DMS 273 treated with DMSO at 0.1 percent for 48 hours (cell line): ENCODE results near the gene NAALADL2.

Experiments
- DNase-seq: peaks from one replicate; lab custom pipeline; 2025; lab: John Stamatoyannopoulos, UW

The NAALADL2 gene

DNA sequence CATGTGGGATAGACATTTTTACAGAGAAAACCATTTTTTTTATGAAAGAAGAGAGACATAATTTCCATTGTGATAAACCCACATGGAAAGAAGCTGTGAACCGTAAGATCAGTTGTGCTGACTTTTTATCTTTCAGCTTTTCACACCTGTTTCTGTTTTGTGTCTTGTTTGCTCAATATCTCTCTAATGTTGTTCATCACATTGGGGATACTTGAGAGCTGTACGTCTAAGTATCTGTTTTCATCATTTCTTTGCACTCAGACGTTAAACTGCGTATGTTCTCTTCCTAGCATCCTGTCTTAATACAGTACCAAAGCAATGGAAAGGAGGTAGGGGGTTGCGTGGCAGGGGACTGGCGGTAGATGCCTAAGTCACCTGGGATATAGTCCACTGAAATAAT, 449.0 kb downstream of the NAALADL2 start:
- no peak for DNase-seq

DNA sequence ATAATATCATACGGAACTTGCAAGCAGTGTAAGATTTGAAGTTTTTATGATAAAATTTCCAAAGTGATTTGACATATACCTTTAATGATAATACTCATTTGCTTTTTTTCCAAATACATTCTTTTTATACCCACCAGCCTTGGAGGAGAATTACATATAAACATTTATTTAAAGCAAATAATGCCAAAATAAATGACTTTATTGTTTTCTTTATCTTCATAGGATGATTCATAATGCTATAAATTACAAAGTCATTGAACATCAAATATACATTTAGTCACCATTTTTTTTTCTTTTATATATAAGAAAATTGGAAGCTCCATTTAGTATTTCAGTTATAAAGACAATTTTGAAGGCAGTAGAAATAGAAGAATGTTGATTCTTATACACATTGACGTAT, 450.9 kb downstream of the NAALADL2 start:
- no peak for DNase-seq

DNA sequence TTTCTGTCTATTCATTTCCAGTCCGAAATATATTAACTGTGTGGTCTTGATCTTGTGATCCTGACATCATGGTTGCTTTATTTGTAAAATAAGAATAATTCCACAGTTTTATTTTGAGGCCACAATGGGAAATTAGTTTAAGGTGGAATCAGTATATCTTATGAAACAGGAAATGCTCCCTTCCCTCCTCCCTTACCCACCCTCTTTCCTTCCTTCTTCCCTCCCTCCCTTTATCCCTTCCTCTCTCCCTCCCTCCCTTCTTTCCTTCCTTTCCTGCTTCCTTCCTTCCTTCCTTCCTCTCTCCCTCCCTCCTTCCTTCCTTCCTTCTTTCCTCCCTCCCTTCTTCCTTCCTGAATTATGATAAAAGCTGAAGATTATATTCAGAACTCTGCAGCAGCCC, 452.3 kb downstream of the NAALADL2 start:
- DNase-seq = no peak

DNA sequence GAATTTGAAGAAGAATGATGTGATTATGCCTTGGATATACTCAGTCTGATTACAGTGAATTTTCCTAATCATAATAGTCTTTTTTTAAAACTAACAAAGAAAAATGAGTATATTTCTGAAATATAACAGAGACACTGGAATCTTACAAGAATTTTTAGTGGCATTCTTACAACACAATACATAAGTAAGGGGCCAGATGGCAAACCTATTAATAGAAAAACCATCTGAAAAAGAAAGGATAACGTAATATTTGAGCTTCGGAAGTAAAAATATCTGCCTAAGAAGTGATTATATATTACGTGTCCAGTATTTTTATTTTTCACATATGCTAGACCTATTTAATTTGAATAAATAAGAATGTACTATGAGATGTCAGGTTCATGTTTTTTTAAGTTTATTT, 452.8 kb downstream of the NAALADL2 start:
- no peak for DNase-seq

DNA sequence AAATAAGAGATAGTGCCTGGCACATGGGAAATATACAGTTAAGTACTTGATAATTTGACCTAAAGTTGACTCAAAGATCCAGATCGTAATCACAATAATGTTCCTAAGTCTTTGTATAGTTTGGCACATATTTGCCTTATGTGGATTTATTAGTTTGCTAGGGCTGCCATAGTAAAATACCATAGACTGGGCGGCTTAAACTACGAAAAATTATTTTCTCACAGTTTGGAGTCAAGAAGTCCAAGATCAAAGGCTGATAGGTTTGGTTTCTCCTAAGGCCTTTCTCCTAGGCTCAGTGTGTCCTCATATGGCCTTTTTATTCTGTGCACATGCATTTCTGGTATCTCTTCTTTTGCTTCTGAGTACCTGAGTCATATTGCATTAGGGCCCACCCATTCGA, 453.7 kb downstream of the NAALADL2 start:
- no peak for DNase-seq

DNA sequence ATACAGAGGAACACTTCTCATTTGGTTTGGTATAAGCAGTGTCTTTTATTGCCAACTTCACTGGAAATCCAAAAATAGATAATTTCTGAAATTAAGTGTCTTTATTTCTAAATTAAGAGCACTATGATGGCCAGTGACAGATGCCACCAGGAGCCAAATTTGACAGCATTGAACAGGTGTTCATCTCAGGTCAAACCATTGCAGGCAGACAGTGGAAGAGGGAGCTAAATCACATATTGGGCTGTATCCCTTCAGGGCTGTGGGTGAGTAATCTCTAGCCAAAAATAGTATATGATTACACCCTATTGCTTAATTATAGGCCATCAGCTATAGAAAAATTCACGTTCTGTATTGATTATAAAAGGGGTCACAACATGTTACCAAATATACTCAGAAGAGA, 457.7 kb downstream of the NAALADL2 start:
- no peak for DNase-seq

DNA sequence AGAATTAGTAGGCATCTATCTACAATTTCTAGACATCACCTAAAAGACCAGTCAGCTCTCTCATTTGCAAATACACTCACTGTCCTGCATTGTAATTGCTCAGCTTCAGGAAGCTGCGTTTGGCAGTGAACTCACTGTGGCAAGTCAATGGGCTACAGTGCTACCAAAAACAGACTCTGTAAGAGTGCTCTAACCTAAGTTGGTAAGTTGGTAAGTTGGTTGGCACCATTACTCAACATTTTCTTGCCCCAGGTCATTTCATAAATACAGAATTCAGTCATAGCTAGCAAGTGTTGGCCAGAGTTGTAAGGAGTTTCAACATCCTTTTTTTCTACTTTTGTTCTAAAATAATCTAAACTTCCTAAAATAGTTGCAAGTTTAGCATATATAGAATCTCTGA, 466.3 kb downstream of the NAALADL2 start:
- no peak for DNase-seq

DNA sequence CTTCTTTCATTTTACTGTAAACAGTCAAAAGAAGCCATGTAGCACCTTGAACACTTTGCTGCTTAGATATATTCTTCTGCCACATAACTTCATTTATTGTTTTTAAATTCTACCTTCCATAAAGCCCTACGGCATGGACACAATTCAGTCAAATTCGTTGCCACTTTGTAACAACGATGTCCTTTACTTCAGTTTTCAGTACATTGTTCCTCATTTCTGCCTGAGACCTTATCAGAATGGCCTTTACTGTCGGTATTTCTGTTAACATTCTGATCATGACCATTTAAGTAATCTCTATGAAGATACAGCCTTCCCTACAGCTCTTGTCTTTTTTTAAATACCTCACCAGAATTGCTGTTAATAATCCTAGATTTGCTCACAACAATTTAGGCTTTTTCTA, 466.9 kb downstream of the NAALADL2 start:
- no peak for DNase-seq

DNA sequence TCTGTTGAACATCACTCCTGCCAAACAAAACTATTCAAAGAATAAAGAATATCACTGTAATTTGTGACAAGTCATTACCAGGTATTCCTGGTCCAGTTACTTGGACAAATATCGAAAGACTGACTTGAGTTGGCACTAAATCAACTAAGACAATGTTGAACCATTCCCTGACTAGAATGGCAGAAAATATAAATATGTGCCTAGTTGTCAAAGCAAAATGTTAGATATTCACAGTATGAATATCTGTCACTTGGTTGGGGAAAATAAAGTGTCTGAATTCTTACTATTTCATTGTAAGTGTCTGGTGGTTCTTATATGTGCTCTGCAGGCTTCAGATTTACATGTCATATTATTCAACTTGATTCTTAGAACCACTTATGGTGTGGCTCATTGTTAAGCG, 470.2 kb downstream of the NAALADL2 start:
- DNase-seq = no peak

DNA sequence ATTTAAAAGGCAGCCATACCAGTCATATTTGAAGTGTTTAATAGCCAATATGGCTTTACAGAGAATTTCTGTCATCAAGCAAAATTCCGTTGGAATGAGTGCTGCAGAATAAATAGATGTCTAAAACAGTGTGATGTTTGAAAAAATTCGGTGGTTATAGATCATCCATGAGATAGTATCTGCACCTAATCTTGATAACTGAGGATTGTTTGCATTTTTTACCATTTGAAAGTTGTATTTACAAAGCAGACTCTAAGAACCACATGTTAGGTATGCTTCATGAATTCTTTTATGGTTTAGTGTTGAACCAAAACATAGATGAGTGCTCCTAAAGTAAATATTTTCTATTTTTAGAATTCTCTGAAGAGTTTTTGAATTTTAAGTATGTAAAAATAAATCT, 476.1 kb downstream of the NAALADL2 start:
- DNase-seq = no peak

DNA sequence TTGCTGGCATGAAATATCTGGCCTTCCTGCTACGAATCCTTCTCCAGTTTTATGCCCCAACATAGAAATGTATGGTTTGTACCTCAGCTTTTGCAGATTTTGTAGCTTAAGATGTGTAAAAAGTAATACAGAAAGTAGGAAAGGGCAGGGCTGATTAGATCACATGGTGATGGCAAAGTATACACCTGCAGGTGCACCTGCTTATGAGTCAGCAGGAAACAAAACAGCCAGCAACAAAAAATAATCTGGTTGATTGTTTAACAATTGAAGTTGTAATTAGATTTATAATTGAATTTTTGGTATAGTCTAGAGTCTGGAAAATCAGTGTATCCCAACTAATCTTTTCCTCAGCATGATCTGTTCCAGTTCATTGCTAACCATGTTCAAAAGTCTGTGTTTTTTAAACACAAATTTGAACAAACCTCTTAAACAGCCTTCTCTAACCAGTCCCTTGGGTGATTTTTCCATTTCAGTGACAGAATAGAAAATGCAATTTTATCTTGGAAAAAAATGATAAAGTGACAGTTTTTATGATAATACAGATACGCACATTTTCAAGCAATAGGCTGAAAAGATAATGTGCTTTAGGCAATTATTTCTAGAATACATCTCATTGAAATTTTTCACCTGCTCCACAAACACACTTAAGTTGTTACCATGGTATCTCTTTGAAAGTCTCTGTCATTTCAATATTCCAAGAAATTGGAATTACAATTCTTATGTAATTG, 477.4 kb downstream of the NAALADL2 start:
- DNase-seq = no peak

DNA sequence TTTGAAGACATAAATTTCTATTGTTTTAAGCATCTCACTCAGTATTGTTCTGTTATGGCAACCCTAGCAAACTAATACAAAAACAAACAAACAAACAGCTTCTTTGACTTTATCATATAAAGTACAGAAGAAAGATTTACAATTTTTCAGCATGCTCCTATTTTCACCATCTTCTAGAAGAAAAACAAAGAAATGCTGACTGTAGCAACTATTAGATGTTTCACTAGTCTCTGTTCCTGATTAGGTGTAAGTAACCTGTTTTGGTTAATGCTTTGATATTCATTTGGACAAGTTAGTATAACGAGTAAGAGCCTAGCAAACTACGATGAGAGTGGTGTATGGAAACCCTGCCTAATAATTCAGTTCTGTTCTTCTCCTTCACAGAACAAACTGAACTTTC, 478.5 kb downstream of the NAALADL2 start:
- no peak for DNase-seq

DNA sequence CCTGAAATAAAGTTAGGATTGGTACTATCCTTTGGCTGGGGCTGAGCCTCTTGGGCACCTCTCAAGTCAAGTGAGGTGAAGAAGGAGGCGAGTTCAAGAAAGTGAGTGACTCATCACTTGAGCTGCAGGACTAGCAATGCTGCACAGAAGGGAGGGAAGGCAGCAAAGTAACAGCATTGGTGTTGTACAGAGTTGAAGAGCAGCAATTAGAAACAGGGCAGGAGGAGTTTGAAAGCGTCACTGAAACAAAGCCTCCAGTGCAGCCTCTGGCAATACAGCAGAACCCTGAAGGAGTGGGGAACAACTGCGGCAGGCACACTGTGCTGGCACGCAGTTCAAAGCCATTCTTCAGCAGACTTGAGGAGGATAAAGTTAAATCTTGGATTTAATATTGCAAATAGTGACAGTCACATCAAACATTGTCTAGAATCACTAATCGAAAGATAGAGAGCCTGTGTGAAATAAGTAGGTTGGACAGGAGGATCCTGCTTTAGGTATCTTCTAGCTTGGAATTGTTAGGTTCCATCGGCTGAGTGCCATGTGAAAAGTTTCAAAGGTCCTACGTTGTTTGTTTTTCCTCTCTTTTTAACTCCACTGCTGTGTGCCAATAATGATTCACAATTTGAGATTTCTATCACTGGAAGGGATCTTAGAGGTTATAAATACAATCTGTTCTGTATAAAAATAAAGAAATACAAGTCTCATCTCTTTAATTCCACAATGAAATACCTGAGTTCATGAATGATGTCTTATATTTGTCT, 479.8 kb downstream of the NAALADL2 start:
- DNase-seq = no peak

DNA sequence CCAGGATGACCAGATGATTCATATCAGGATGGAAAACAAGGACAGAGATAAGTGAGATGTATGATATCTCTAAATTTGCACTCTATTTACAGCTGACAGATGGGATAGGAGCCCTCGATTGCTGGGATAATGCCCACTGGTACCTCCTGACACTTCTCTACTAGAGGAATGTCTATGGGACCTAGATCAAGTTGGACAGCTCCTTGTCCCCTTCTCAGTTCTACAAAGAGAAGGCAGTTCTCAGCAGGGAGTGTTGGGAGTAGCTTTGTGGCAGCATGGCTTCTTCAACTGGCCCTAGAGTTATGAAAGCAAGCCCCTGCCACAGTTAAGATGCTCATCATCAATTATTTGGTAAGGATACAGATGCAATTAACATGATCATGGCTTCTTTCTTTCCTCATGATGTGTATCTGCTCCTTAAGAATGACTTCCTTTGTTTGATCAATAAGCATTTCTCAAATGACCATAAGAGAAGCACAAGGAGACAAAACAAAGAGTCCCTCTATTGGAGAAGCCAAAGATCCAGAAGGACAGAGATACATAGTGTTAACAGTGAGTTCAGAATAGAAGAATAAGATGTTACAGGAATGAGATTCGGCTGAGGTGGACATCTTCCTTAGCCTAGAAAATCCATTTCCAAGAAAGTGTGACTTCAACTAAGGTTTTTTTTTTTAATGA, 481.3 kb downstream of the NAALADL2 start:
- DNase-seq = no peak

DNA sequence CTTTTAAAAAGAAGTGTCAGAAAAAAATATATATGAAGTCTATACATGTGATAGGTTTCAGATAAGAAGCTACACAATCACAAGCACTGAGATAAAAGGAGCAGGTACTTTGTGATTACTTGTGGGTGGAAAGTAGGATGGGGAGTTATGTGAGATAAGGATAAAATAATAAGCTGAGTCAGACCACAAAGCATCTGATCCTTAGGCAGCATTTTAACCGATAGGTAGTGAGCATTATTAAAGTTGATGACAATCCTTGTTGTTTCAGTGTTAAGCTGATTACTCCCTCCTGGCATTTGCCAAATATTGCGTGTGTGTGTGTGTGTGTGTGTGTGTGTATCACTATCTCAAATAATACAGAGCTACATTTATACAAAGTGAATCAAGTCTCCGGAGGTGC, 483.1 kb downstream of the NAALADL2 start:
- DNase-seq = no peak

DNA sequence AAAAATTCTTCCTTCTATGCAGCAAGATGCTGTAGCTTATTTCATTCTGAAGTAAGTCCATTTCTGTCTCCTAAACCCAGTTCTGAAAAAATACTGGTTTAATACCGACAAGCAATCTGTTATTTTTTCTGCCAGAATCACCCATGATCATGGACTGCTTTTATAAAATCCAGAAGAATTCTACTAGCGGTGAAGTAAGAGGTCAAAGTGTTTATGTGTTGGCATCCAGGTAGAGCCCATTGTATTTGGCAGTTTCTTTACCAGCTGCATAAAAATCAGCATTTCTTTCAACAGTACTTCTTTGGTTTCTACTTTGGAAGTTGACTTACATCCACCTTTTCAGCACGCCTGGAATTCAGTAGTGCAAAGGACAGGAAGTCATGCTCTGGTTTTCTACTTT, 484.8 kb downstream of the NAALADL2 start:
- DNase-seq = no peak

DNA sequence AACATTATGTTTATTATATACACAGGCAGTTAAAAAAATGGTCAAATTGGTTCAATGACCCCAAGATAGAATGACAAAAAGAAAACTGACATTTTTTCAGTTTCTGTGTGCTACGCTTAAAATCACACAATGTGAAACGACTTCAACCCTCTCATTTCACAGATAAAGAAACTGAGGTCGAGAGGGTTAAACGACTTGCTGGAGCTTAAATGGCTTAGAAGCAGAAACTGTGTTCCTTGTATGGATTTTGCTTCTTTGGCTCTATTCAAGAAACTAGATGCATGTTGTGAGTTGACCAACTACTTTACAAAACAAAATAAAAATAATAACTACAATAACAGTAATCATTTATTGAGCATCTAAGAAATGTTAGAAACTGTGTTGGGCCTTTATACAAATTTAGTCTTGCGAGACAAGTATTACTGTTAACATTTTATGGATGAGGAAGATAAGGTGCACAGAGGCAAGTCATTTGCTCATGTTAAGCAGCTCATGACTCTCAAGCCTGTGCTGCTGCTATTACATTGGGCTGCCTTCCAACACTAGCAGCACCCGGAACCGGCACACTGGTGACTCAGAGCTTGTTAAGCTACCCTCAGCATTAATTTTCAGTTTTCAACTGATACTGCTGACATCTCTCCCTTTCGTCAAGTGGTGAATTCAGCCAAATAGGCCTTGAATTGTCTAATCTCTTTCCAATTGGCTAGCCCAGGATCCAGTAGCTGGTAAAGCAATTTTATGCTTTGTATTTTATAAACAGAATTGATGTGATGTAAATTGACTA, 487.6 kb downstream of the NAALADL2 start:
- DNase-seq = peak; percentile 38

DNA sequence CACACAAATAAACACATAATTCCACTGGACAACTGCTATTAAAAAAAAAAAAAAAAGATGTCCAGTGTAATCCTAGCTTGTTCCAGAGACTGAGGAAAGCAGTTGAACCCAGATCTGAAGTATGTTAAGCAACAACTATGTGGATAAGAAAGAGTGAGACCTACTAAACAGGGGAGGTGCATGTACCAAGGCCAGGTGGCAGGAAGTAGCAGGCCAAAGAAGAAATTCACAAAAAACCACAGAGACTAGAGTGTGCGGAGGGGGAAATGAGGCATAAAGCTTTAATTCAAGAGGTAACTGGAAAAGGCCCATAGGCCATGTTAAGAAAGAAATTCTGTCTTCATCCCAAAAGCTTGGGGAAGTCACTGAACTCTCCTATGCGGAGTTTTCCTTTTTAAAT, 490.0 kb downstream of the NAALADL2 start:
- DNase-seq = no peak

DNA sequence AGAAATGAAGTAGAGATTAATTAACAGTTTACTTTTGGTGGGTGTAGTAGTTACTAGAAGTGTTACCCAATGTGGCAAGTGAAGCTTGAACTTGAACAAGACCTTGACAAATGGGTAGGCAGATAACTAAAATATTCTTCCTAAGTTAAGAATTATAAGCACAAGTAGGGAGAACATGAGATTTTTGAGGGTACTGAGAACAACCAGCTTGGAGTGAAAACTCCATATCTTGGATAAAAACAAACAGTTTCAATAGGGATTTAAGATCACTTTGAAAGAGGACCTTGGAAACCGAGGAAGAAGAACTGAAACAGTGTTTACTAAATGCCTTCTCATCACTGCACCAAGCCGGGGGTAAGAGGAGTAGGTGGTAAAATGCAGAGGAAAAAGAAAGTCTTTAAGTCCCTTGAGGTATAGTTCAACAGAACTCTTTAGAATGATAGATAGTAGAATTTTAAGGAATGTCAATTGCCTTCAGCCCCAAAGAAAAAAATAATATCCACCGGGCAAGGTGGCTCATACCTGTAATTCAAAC, 496.7 kb downstream of the NAALADL2 start:
- no peak for DNase-seq

DNA sequence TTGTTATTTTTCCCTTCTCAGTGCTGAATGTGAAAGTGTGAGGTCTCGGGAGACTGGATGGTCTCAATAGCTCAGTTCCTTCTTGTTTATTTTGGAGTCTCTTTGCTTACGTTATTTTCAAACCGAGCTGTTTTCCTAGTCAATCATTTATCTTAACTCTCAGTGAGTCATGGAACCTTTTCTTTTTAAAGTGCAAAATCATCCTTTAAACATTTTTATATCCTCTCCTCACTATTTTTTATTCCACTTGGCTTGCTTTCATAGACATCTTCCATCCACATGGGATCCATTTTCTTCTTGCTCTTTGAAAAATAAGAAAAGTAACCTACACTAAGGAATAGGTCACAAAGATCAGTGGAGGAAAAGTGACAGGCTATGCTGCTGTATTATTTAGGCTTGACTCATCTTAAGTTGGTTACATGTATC, 497.8 kb downstream of the NAALADL2 start:
- no peak for DNase-seq

DNA sequence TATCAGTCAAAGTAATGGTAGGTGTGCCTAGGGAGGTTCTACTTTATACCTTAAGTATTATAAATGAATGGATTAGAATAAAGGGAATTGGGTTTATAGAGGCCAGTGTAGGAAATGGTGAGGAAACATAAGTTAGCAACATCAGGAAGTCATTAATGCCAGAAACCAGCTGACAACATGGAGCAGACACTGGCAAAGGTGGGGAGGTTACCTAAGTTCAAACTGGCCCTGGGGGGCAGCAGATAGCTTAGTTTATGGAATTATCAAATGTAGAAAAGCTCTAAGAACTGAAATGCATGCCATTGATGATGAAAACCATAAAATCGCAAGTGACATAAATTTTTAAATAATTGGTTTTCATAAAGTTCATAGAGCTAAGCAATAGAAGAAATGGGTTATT, 498.6 kb downstream of the NAALADL2 start:
- no peak for DNase-seq

DNA sequence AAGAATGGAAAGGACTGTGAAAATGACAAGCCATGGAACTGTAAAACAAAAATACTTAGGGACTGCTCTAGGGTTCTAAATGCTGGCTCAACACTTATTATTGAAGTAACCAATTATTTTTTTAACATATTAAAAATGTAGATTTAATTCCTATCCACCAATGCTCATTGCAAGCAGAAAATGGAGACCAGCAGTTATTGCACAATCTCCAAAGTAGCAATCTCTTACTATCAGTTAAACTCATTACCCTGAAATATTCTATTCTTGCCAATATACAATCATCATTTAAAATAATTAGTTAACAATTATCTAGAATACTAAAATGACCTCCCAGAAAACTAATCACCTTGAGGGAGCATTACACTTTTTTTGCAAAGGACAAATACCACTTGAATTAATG, 499.8 kb downstream of the NAALADL2 start:
- no peak for DNase-seq
